Glutamatergic neuron (in vitro differentiated cells): ENCODE data around the gene PLEKHH3. TPM values are rescaled to one million over a fixed set of nuclear protein-coding genes. Genes with fewer than 3 reads are reported as not detected.

ENCODE experiments used
- DNase-seq: peaks from one replicate; pipeline ENCODE4 v3.0.0; 2022
- H3K27ac Mint-ChIP-seq: one replicate; pipeline ENCODE4 v1.8.0; 2020; ENCODE audit warnings: mild to moderate bottlenecking, mixed read lengths, inconsistent platforms; ENCODE audit not compliant: unreplicated experiment
- H3K27me3 Mint-ChIP-seq: one replicate; pipeline ENCODE4 v1.8.0; 2020; ENCODE audit warnings: mild to moderate bottlenecking, moderate library complexity, mixed read lengths, inconsistent platforms; ENCODE audit not compliant: unreplicated experiment
- H3K36me3 Mint-ChIP-seq: one replicate; pipeline ENCODE4 v1.8.0; 2020; ENCODE audit warnings: mild to moderate bottlenecking, mixed read lengths, inconsistent platforms; ENCODE audit not compliant: unreplicated experiment
- H3K4me1 Mint-ChIP-seq: one replicate; pipeline ENCODE4 v1.8.0; 2020; ENCODE audit warnings: mild to moderate bottlenecking, low read depth, mixed read lengths, inconsistent platforms; ENCODE audit not compliant: unreplicated experiment
- H3K4me3 Mint-ChIP-seq: one replicate; pipeline ENCODE4 v1.8.0; 2020; ENCODE audit warnings: mild to moderate bottlenecking, mixed read lengths, inconsistent platforms; ENCODE audit not compliant: unreplicated experiment
- H3K9me3 Mint-ChIP-seq: one replicate; pipeline ENCODE4 v1.8.0; 2020; ENCODE audit warnings: mild to moderate bottlenecking, moderate library complexity, mixed read lengths, inconsistent platforms; ENCODE audit not compliant: unreplicated experiment
- CTCF ChIP-seq: fragments of 200-600 bp; sonication (generic); IDR thresholded peaks from one replicate; pipeline ENCODE4 v1.5.0; 2021; ENCODE audit not compliant: partially characterized antibody, unreplicated experiment
- long read RNA-seq: library from polyadenylated mRNA; unstranded; transcript quantifications from one replicate; pipeline ENCODE4 v2.0.0, GENCODE V29; 2020; ENCODE audit not compliant: unreplicated experiment
- total RNA-seq: library from RNA; stranded (reverse); fragmentation: NEBNext Ultra II Directional; extraction: Animal tissue kit (Norgen Biotek cat#: 25700); gene quantifications from one replicate; pipeline ENCODE4 v1.2.1, GENCODE V29; 2021; ENCODE audit not compliant: unreplicated experiment

PLEKHH3 gene
- 40.6 TPM for total RNA-seq
- long read RNA-seq, partial matches to known transcripts = 1 of 1 reads
- long read RNA-seq, other reads (novel, unspliced or antisense) = 0 of 1 reads

- Mint-ChIP-seq H3K4me1 (peaks cover 15% of the 10 kb centered on the region), H3K4me3 (peak within 1 kb of the TSS; percentile 87), H3K36me3 (no peaks in the 10 kb centered on the region), H3K9me3 (peaks cover 13% of the 10 kb centered on the region), H3K27me3 (peaks cover 20% of the 10 kb centered on the region), H3K27ac (peak within 1 kb of the TSS; percentile 86)
- TF ChIP-seq CTCF = peak; percentile 3
- DNase-seq = peak; percentile 66
These were observed at the start of gene PLEKHH3 for GRCh38 chr17:42676424-42677011. PLEKHH3 (minus strand) TSS chr17:42676994; CDS start chr17:42676563, 431 bp downstream.

- no peaks in the 10 kb centered on the region for H3K36me3 Mint-ChIP-seq
- DNase-seq = no peak
- no peak overlapping the region for H3K27ac Mint-ChIP-seq
- H3K9me3 Mint-ChIP-seq = no peaks in the 10 kb centered on the region
- TF ChIP-seq CTCF = no peak
- peaks cover 3% of the 10 kb centered on the region for H3K4me1 Mint-ChIP-seq
- no peaks in the 10 kb centered on the region for H3K27me3 Mint-ChIP-seq
- H3K4me3 Mint-ChIP-seq = no peak overlapping the region
These were observed 48.3 kb upstream of the PLEKHH3 start for GRCh38 chr17:42725143-42725542.

- TF ChIP-seq CTCF = no peak
- Mint-ChIP-seq H3K4me3 (no peak overlapping the region), H3K9me3 (no peaks in the 10 kb centered on the region), H3K36me3 (no peaks in the 10 kb centered on the region), H3K4me1 (peaks cover 3% of the 10 kb centered on the region), H3K27ac (no peak overlapping the region), H3K27me3 (no peaks in the 10 kb centered on the region)
- DNase-seq = no peak
These were observed 46.8 kb upstream of the PLEKHH3 start for GRCh38 chr17:42723636-42724035.

- no peak for DNase-seq
- Mint-ChIP-seq H3K4me3 (no peak overlapping the region), H3K27ac (no peak overlapping the region), H3K36me3 (no peaks in the 10 kb centered on the region), H3K27me3 (no peaks in the 10 kb centered on the region), H3K9me3 (no peaks in the 10 kb centered on the region), H3K4me1 (peaks cover 6% of the 10 kb centered on the region)
- peak; percentile 73 for TF ChIP-seq CTCF
These were observed 44.3 kb upstream of the PLEKHH3 start for GRCh38 chr17:42720996-42721583.

- Mint-ChIP-seq H3K9me3 (peaks cover 11% of the 10 kb centered on the region), H3K36me3 (no peaks in the 10 kb centered on the region), H3K4me3 (peak overlapping the region; percentile 94), H3K27me3 (peaks cover 7% of the 10 kb centered on the region), H3K4me1 (peaks cover 26% of the 10 kb centered on the region), H3K27ac (peak overlapping the region; percentile 98)
- TF ChIP-seq CTCF = no peak
- peak; percentile 79 for DNase-seq
These were observed 32.8 kb upstream of the PLEKHH3 start for GRCh38 chr17:42709561-42709960.
